GM18508 (cell line): ENCODE results near the gene HP1BP3.
"Not testable (repeated sequence)": the region's sequence is repeated elsewhere in the genome, so short reads cannot be mapped to it uniquely, and the experiment has no call there.

Experiments used
- ATAC-seq: cut with Tn5 transposase; IDR thresholded peaks from one replicate; pipeline ENCODE4 v1.9.1; 2021; ENCODE audit warnings: moderate number of reproducible peaks; ENCODE audit not compliant: insufficient read depth, unreplicated experiment

Gene HP1BP3

DNA sequence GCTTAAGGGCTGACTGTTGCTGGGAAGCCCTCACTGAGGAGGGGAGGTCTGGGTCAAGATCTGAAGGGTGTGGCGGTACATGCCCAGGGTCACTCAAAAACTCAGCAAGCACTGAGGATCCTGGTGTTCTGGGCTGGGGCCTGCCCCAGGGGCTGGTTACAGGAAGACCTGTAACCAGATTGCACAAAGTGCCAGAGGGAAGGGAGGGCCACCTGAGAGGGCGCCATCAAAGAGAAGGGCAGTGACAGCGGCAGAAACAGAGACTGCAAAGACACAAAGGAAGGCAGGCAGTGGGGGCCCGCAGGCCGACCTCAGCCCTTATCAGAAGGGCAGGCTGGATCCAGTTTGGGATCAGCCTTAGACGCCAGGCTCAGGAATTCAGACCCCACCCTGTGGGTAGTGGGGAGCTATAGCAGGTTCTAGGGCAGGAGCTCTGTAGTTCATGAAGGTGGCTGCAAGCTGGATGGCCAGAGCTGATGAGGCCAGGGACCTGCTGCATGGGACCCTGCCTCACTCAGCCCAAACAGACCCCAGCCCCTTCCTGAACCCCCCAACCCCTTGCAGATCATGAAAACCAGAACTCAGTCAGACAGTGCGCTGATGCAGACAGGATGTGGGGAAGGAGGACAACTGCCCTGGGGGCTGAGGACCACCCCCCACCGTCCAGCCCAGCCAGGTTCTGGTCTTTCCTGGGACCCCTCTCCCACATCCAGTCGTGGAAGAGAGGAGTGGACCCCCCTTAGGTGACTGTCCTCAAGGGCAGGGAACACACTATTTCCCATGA lies 58.5 kb downstream of the HP1BP3 start:
- ATAC-seq, result no peak

DNA sequence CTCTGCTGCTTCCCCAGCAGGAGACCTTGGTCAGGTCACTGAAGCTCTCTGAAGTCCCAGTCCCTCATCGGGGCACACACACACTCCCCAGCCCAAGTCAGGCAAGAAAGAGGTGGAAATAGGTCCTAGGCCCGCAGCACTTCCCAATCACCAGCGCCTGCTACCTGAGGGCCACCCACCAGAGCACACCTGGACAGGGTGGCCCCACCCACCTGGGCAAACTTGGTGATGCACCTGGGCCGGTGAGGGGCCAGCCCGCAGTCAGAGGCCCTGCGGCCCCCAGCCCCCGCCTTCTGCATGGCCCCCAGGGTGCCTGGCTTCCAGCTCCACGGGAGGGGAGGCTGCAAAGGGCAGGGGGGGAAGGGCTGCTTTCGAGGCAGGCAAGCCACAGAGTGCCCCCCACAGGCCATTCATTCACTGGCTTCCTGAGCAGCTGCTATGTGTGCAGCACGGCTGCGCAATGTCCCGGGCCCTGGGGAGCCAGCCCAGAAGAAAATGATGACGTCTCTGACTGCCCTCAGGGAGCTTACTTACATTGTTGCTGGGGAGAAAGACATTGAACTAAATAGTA lies 59.3 kb downstream of the HP1BP3 start:
- ATAC-seq, result no peak

DNA sequence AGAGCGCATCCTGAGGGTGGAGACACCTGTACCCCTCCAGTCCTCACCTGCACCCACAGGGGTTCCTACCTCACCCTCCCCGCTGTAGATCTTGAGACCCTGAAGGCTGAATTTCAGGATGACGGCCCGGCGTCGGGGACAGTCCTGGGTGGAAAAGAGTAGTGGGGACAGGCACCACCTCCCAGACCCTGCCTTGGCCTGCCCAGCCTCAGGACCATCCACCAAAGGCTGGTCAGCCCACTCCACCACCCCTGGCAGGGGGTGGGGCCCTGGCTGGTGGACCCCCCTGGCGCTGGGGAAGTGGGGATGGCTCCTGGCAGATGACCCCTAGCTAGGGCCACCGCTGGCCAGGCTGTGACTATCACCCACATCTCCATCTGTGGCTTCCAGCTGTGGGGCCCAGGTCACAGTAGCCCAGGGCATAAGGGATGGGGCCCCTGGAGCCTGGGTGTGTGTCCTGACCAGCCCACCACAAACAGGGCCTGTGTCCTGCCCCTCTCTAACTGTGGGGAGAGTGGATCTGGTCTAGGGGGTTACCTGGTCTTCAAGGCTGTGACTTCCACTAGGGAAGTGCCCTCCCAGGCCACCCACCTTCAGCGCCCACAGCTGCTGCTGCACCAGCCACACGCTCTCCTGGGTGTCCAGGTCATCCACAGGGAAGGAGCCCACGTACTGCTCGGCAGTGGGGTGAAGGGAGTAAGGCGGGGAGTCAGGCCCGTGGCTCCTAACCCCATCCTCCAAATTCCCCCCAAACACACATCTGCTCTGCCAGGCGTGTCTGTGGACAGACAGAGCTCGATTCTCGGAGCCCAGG lies 60.0 kb downstream of the HP1BP3 start:
- ATAC-seq, result no peak

DNA sequence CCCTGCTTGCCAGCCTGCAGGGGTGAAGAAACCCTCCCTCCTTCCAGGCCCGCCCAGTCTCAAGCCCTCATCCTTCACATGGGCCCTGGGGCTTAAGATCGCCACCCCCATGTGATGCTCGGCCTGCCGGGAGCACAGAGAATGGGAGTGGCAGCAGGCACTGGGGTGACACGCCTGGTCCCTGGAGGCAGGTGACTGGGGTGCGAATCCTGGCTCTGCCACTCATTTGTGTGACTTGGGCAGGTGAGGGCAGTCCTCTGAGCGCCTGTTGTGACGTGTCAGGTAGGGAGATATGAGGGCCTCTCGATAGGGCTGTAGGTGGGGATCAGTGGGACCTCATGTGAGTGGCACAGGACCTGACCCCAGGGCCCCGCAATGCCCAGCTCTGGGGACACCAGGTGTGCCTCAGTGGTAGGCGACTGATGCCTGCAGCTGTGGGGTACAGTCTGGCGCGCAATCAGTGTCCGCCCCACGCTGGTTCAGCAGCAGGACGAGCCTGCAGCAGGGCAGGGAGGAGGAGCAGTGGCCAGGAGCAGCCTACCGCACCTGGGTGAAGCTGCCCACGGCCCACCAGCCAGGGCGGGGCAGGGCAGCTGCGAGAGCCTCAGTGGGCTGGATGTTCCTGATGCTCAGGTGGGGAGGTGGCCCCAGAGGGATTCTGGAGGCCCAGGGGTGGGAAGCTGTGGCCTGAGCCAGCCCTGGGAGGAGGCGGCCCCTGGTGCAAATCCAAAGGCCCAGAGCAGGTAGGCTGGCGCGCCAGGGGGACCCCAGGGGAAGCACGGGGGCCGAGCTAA lies 60.8 kb downstream of the HP1BP3 start:
- ATAC-seq, result no peak

DNA sequence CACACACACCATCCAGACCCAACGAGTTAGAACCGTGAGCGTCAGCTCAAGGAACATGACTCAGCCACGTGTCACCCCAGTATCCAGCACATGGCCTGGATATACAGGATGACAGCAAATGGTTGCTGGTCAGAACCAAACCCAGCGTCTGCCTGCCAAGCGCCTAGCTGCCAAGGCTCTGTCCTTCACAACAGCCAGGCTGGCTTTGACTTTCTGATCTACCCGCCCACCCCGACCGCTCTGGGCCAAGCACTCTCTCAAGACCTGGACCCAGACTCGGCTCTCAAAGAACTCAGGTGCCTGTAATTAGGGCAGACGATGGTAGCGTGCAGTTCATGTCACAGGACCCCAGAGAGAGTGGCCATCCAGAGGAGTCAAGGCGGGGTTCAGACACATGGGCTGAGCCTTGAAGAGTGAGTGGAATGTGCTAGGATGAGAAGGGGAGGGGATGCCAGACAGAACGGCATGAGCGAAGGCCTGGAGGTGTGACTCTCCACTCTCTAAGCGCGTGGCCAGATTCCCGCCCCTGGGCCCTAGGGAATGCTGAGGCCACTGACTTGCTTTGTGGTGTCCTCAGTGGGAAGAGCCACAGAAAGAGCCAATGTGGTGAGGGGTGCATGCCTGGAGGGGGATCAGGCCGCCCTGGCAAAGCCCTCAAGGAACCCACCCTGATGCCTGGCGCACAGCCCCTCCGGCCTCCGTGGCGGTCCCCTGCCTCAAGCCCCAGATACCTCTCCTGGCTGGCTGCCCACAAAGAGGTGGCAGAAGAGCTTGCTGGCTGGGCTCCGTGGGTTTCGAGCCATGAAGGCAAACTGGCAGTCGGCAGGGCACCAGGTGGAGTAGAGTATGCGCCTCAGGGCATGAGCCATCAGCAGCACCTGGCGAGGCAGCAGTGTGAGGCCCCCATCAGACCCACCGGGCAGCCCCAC lies 61.7 kb downstream of the HP1BP3 start:
- no peak for ATAC-seq

DNA sequence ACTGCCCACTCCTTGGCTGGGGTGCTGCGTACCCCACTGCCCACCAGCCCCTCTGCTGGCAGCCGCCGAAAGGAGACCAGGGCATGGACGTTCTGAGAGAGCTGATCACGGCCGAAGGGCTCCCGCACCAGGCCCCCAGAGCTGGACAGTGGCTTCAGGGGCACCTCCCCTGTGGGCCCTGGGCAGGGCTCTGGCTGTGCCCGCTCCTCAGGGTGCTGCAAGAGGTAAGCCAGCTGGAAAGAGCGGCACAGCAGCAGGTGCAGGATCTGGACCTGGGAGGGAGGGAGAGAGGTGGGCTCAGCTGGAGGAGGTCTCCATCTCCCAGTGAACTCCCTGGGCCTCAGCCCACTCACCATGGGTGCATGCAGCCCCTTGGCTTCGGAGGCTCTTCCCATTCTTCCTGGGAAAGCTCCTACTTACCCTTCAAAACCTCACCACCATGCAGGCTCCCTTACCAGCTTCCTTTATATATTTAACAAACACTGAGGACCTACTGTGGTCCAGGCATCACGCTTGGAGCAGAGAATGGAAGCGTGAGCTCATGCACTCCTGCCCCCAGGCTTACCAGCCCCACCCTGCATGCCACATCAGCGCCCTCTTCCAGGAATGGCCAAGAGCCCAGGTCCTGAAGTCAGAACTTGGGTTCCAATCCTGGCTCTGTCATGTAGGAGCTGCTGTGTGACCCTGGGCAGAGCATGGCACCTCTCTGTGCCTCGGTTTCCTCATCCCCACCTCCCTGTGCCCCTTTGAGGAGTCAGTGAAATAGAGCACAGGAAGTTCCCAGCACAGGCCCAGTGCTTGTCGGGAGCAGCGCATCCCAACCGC lies 62.5 kb downstream of the HP1BP3 start:
- no peak for ATAC-seq

DNA sequence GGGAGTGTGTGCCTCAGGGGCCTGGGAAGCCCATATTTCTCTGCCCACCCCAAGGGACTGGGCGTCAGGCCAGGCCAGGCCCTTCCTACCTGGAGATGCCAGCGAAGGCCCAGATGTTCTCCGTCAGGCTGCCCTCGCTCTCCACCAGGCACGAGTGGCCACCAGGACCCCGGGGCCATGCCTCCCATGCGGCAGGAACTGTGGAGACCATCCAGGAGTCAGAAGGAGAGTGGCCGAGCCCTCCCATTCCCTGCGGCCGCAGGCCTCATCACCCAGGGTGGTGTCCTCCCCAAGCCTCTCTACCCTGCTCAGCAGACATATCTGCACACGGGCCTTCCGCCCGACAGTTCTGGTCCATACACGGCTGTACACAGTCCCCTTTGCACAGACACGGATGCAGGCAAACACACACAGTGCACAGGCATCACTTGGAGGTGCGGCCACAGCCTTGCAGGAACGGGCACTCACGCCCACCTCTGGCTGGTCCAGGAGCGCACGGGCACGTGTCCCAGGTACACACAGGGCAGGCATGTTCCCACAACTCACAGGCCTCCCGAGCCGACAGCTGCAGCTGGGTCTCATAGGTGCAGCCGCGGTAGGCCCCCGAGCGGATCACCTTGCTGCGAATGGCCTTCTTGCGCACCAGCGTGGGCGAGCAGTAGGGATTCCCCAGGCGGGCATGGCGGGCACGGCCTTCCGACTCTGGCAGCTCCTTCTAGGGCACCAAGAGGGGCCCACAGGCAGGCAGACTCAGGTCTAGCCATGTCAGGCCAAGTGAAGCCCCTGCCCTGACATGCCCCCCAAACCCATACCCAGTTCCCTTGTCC lies 63.4 kb downstream of the HP1BP3 start:
- ATAC-seq, result no peak

DNA sequence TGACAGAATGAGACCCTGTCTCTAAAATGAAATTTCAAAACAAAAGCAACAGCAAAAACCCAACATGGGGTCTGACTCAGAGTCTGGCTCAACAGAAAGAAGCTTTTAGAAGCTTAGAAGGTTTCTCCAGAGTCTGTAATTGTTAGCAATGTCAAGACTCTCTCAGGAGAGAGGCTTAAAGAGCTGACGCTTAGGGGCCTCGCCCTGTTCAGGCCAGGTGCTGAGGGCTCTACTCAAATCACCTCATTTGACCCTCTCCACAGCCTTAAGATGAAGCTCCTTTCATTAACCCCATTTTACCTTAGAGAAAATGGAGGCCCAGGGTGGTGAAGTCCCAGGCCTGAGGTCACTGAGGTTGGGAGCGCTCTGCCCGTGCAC lies 64.0 kb downstream of the HP1BP3 start:
- no peak for ATAC-seq

DNA sequence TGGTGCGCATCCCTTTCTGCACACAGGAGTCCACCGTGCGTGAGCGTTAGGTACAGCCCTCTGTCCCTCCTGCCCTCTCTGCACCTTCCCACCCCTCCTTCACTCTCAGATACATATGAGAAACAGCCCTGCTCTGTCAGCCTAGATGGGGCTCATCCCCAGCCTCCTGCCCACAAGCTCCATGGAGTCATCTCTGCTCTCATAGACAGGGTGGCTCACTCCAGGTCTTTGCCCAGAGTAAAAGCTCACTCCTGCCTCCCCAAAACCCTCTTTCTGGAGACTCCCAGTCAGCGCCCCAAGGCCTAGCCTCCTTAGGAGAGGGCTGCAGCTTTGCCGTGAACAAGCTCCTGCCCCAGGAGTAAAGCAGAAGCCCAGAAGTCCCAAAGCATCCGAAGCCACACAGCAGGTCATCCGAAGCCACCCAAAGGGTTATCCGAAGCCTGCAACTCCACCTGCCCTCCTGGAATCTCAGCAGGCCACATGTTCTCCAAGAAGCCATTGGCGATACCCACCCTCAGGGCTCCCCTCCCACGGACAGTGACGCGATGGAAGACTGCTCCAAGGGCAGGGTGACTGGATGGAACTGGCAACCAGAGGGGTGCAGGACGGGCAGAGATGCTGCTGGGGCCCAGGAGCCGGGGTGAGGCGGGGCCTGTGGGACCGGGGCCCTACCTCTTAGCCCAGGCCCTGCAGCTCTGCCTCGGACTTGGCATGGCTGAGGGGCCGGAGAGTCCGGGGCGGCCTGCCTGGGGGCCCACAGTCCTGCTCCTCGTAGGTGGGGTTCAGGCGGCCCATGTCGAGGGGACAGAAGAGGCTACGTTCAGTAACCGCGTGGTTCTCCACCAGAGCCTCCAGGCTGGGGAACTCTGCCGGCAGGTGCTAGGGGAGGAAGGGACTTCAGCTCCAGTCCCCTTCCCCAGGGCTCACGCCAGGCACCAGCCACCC lies 65.7 kb downstream of the HP1BP3 start:
- ATAC-seq, result no peak

DNA sequence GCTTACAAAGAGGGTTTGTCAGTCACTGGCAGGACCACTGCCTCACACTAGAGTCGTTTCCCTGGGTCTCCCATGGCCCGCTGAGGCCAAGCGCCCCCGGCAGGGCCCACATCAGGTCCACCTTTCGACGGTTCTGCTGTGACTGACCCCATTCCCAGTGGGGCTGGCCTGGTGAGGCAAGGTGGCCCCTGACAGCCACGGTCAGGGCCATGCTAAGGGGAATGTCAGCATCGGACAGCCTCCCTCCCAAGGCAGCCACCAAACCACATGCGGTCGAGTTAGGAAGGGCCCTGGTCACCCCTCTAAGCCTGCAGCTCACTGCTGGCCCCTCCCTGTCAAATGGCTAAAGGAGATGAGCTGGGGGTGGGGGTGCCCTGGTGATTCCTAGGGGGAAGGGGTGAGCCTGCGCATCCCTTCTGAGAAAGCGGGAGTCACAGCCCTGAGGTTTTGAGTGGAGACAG lies 66.4 kb downstream of the HP1BP3 start:
- no peak for ATAC-seq

DNA sequence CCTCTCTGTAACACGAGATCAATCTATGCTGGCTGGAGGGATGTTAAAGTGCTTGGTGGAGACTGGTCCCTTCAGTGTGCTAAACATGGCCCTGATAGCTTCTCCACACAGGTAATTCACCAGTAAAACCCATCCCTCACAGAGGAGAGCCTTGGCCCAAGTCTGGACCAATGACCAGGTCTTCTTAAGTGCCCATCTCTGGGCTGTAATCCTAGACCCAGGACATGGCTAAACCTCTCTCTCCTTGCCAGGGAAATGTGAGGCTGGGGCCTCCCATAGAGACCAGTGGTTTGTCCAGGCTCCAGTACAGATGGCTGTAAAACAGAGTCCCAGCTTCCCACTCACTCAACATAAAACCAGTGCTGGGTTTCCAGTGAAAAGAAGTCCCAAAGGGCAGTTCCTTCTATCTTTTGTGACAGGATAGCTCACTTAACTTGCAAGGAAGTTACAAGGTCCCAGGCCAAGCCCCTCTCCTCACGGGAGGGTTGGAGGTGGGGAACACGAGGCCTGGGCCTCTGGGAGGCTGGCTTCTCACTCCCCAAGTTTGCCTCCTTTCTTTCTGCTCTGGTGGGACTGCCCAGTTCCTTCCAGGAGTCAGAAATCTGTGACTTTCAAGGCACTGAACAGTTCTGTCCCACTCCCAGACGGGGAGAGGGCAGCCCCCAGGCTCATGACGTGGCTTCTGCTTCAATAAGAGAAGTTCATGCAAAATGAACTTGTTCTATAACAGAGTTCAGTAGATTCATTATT lies 67.1 kb downstream of the HP1BP3 start:
- ATAC-seq, result no peak

DNA sequence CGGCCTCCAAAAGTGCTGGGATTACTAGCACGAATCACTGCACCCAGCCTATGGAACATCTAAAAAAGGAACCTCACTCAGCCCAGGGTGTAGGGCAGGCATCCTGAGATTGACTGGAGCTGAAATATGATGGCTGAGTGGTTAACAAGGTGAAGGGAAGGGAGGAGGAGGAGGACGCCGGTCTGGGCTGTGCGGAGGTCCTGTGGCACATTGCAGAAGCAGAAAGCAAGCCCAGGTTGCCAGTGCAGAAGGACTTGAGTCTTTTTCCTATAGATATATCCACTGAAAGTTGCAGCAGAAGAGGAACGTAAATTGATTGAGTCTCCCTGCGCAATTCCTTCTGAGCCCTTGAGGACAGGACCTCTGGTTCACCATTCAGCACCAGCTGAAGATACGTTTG lies 67.8 kb downstream of the HP1BP3 start:
- ATAC-seq, result no peak

DNA sequence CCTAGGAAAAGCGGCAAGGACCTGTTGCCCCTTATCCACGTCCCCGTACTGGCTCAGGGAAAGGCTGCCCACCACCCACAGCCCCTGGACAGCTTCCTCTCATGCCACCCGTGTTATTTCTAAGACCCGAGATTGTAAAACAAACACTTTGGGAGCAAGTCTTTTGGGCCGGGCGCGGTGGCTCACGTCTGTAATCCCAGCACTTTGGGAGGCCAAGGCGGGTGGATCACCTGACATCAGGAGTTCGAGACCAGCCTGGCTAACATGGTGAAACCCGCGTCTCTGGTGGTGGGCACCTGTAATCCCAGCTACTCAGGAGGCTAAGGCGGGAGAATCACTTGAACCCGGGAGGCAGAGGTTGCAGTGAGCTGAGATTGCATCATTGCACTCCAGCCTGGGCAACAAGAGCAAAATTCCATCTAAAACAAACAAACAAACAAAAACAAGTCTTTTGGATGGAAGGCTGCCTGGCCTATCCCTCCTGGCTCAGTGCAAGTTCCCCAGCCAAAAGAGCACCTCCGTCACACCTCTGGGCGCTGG lies 68.7 kb downstream of the HP1BP3 start:
- not testable (repeated sequence) for ATAC-seq

DNA sequence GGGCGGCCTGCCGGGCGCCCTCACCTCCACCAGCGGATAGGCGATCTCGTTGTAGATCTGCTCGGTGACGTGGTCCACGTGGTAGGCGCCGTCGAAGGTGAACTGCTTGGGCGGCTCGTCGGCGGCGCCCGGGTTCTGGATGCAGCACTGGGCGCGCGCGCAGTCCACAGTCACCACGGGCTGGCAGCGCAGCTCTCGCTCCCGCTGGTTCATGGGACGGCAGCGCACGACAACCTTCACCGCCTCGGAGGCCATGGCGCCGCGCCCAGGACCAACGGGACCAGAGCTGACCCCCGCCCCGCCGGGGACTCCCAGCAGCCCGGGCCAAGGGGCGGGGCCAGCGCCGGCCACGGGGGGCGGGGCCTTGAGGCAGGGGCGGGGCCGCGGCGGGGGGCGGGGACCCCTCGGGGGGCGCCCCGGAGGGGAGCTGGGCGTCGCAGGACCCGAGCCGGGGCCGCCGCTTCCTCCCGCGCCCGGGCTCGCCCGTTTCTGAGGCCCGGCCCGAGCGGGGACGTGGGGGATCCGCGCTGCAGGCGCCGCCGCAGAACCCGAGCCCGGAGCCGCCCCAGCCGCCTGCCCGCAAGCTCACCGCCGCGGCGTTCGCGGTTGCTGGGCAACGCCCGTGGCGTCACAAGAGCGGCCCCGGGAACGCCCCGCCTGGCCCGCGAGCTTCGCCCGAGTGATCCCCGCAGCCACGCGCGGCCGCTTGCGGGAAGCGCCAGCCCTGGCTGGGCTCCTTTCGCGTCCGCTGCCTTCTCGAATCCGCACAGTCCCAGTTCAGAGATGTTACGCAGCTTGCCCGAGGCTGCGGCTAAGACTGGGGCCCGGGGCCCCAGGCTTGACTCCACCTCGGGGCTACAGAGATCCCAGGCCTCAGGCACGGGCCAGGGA lies 69.4 kb downstream of the HP1BP3 start, which contains the start of gene KIF17:
Gene KIF17, minus strand, starts transcription at position 556 of the 891 bp plus-strand sequence. Its CDS starts 301 bp downstream, at position 255.
- no peak for ATAC-seq

DNA sequence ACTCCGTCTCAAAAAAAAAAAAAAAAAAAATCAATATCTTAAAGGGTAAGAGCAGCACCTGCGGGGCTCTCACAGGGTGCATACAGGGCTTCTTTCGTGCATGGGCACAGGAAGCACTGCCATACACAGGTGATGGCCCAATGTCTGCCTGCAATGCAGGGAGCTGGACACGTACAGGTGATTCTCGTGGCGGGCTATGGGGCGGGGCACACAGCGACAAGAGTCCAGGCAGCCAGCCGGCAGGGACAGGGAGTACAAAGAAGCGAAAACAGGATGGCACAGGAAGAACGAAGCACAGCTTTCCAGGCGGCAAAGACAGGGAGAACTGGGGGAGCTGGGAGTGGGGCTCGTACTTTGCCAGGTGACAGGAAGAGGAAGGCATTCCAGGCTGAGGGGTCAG lies 70.9 kb downstream of the HP1BP3 start:
- ATAC-seq, result no peak
